ENCODE data around the gene NR2F1. TPM values are rescaled to one million over a fixed set of nuclear protein-coding genes. Genes with fewer than 3 reads are reported as not detected.

NR2F1 gene
- total RNA-seq, 4 donors from 2014 or later = 1.5 to 6.2 (median 3.2) TPM

- in situ Hi-C loops (cut with MboI; ENCODE audit: low pct_ligation_motif_present in 1 of 4, low pct_unique_long_range_greater_than_20kb in 1 of 4, low sequenced_read_pairs in 3 of 4) (no loop called here), intact Hi-C loops (cut with DNase I; ENCODE audit: low total_unique reads) (no loop called here)
- H3K27me3 ChIP-seq = peaks cover 97% of the 10 kb centered on the region
- peak overlapping the region in 1 of 4 donors; percentile 36 for H3K4me3 ChIP-seq
- H3K27ac ChIP-seq = no peak overlapping the region
- no peak for TF ChIP-seq POLR2A (IDR thresholded peaks at IDR 0.05)
- no peak for TF ChIP-seq CTCF (IDR thresholded peaks at IDR 0.05)
- WGBS, 2 donors (ENCODE audit: low coverage in 1 of 2) = 43 to 62% methylated on average over 6 to 32 of the region's 32 CpGs
- peaks cover 0 to 7% (median 2%) of the 10 kb centered on the region in 4 donors for H3K4me1 ChIP-seq
- no peak for DNase-seq
- no peaks in the 10 kb centered on the region for H3K36me3 ChIP-seq
- no peaks in the 10 kb centered on the region for H3K9me3 ChIP-seq
Observed at GRCh38 chr5:93571114-93571949, 11.7 kb upstream of the NR2F1 start.

GRCh38 chr5:93572101-93572607, 10.9 kb upstream of the NR2F1 start:
- no peaks in the 10 kb centered on the region for H3K36me3 ChIP-seq
- DNase-seq = no peak
- no peak overlapping the region for H3K4me3 ChIP-seq
- 37% methylated on average over 32 of the region's 40 CpGs; no CpG with 5 or more reads in 1 of the 2 donors for WGBS, 2 donors (ENCODE audit: low coverage in 1 of 2)
- TF ChIP-seq EP300 (IDR thresholded peaks at IDR 0.05; ENCODE audit: low read depth) (no peak), POLR2AphosphoS5 (IDR thresholded peaks at IDR 0.05) (no peak), CTCF (IDR thresholded peaks at IDR 0.05) (no peak), POLR2A (IDR thresholded peaks at IDR 0.05) (no peak)
- H3K27ac ChIP-seq = no peak overlapping the region
- H3K27me3 ChIP-seq = peaks cover 100% of the 10 kb centered on the region
- in situ Hi-C loops (cut with MboI; ENCODE audit: low pct_ligation_motif_present in 1 of 4, low pct_unique_long_range_greater_than_20kb in 1 of 4, low sequenced_read_pairs in 3 of 4) = no loop called here
- H3K4me1 ChIP-seq = peaks cover 0 to 7% (median 2%) of the 10 kb centered on the region in 4 donors
- H3K9me3 ChIP-seq = no peaks in the 10 kb centered on the region
- intact Hi-C loops (cut with DNase I; ENCODE audit: low total_unique reads) = no loop called here

- DNase-seq = no peak
- intact Hi-C loops (cut with DNase I; ENCODE audit: low total_unique reads) (no loop called here), in situ Hi-C loops (cut with MboI; ENCODE audit: low pct_ligation_motif_present in 1 of 4, low pct_unique_long_range_greater_than_20kb in 1 of 4, low sequenced_read_pairs in 3 of 4) (no loop called here)
- Histone ChIP-seq H3K27ac (no peak overlapping the region), H3K36me3 (no peaks in the 10 kb centered on the region), H3K4me3 (no peak overlapping the region), H3K4me1 (peaks cover 0 to 7% (median 2%) of the 10 kb centered on the region in 4 donors), H3K9me3 (no peaks in the 10 kb centered on the region), H3K27me3 (peaks cover 100% of the 10 kb centered on the region)
- TF ChIP-seq POLR2AphosphoS5 (IDR thresholded peaks at IDR 0.05) (no peak), CTCF (IDR thresholded peaks at IDR 0.05) (no peak), EP300 (IDR thresholded peaks at IDR 0.05; ENCODE audit: low read depth) (no peak), POLR2A (IDR thresholded peaks at IDR 0.05) (no peak)
- 20% methylated on average over 45 of the region's 45 CpGs; no CpG with 5 or more reads in 1 of the 2 donors for WGBS, 2 donors (ENCODE audit: low coverage in 1 of 2)
Observed at GRCh38 chr5:93572608-93573353, 10.2 kb upstream of the NR2F1 start.
